GM21576 (cell line): ENCODE data around the gene MYBPH.

Source experiments
- ATAC-seq: cut with Tn5 transposase; IDR thresholded peaks from one replicate; pipeline ENCODE4 v1.9.1; 2021; ENCODE audit warnings: mild to moderate bottlenecking, moderate library complexity; ENCODE audit not compliant: unreplicated experiment

The MYBPH gene

GRCh38 chr1:203167913-203168200 is 7.8 kb downstream of the MYBPH start:
- ATAC-seq, result no peak

DNA sequence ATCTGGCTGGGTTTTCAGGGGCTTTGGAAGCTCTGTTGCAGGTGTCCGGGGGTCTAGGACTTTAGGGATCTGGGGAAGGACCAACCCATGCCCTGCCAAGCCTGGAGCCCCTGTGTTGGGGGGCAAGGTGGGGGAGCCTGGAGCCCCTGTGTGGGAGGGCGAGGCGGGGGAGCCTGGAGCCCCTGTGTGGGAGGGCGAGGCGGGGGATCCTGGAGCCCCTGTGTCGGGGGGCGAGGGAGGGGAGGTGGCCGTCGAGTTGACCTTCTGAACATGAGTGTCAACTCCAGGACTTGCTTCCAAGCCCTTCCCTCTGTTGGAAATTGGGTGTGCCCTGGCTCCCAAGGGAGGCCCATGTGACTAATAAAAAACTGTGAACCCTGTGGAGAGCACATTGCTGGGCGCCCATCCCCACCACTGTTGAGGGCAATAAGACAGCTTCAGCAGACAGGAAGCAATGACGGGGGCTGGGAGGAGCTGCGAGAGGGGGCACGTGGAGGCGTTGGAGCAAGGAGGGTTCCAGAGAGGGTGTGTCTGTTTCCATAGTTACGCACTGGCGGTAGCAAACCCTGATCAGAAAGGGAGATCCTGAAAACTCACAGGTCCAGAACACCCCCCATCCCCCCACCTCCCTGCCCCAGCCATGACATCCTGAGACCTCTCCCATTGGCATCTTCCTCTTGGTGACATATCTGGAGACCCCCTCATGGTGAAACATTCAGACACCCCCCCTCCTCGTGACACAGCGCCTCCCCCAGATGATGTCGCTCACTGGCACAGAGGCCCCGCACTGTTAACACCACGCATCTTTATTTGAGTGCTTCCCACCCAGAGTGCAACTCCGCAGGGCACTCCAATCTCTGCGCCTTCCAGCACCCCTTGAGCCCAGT is 8.4 kb downstream of the MYBPH start:
- ATAC-seq, result no peak

- ATAC-seq, result no peak
Observed at GRCh38 chr1:203166192-203166940, 9.3 kb downstream of the MYBPH start.

GRCh38 chr1:203165800-203166161 is 9.8 kb downstream of the MYBPH start:
- ATAC-seq, result no peak

DNA sequence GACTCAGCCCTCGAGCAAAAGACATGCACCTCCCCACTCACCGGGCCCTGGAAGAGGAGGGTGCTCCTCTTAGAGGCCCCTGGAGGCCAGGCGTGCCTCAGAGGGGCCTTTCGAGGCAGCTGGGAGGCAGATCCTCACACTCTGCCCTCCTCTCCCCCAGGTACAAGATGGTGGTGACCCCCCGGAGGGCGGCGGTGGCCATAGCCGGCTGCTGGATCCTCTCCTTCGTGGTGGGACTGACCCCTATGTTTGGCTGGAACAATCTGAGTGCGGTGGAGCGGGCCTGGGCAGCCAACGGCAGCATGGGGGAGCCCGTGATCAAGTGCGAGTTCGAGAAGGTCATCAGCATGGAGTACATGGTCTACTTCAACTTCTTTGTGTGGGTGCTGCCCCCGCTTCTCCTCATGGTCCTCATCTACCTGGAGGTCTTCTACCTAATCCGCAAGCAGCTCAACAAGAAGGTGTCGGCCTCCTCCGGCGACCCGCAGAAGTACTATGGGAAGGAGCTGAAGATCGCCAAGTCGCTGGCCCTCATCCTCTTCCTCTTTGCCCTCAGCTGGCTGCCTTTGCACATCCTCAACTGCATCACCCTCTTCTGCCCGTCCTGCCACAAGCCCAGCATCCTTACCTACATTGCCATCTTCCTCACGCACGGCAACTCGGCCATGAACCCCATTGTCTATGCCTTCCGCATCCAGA is 10.4 kb downstream of the MYBPH start:
- no peak for ATAC-seq

GRCh38 chr1:203163891-203164635 is 11.6 kb downstream of the MYBPH start:
- ATAC-seq, result no peak

DNA sequence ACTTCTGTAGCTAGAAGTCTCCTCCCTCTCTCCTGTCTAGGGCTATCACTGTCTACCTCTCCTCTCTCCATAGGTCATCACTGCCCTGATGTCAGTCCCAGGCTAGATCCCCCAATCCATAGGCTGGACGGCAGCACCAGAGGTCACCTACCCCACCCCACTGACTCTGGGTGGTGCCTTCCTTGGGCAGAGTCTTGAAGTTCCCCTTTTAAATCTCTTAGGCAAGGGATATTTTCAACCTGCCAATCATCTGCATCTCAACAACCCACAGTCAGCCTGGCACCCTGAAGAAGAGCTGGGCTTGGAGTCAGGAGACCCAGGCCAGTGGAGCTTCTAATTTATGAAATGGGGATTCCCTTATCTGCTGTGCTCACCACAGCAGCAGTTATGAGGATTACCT is 13.2 kb downstream of the MYBPH start:
- no peak for ATAC-seq

DNA sequence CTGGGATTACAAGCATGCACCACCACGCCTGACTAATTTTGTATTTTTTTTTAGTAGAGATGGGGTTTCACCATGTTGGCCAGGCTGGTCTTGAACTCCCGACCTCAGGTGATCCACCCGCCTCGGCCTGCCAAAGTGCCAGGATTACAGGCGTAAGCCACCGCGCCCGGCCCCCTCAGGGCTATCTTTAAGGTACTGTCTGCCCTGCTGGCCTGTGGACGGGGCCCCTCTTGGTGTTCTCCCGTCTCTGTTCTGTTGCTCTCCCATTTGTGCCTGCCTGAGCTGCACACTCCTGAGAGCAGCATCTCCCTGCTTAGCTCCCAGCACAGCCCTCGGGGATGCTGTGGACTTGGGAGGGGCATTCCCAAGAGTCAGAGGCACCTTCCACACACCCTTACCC is 13.9 kb downstream of the MYBPH start:
- no peak for ATAC-seq

DNA sequence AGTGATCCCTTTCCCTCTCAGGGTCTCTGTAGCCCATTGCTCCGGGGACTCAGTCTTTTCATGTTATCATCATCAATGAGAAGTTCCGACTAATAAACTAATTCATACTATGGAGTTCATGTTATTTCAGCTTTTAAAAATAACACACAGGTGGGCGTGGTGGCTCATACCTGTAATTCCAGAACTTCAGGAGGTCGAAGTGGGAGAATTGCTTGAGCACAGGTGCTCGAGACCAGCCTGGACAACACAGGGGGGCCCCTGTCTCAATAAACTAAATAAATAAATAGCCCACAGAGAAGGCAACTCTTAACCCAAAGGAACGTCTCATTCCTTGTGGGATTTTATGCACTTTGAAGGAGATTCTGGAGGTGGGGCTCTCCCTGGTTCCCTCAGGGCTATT is 14.5 kb downstream of the MYBPH start:
- ATAC-seq, result no peak

DNA sequence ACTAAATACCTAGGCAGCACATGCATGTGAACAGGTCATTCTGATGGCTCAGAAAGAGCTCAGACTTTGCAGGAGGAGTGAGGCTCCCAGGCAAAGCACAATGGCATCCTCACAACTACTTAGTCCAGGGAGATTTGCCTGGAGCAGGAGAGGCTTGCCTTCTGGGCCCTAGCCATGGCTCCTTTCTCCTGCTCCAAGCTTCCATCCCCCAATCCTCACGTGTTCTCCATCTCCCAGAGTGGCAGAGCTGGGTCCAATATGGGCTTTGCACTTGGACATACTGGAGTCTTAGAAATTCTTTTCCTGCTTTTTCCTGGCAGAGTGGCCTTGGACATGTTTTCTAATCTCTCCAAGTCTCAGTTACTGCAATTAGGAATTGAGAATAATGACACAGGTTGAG is 15.8 kb downstream of the MYBPH start:
- ATAC-seq, result no peak

GRCh38 chr1:203158960-203159665 is 16.5 kb downstream of the MYBPH start:
- no peak for ATAC-seq

DNA sequence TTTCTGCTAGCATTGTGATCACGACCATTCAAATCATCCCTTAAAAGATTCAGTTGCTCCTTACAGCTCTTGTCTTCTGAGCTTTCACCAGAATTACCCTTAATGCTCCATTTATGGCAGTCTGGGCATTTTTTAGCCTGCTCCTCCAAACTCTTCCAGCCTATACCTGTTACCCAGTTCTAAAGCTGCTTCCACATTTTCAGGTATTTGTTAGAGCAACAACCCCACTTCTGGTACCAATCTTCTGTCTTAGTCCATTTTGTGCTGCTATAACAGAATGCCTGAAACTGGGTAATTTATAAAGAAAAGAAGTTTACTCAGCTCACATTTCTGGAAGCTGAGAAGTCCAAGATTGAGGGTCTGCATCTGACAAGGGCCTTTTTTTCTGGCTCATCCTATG is 17.2 kb downstream of the MYBPH start:
- ATAC-seq, result no peak

DNA sequence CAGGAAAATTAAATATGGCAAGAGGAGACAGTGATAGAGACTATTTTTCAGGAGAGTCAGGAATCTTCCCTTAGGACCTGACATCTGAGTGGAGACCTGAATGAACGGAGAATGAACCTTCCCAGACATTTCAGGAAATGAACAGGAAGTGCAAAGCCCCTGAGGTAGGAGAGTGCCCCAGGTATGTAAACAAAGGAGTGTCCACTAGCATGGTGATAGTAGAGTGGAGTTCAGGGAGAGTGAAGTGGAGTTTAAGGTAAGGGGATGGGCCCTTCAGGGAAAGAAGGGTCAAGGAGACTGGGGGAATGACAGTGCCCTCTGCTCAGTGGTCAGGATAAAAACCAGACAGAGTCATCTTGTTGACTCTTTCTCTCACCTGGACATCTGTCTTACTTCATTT is 19.3 kb downstream of the MYBPH start:
- no peak for ATAC-seq

DNA sequence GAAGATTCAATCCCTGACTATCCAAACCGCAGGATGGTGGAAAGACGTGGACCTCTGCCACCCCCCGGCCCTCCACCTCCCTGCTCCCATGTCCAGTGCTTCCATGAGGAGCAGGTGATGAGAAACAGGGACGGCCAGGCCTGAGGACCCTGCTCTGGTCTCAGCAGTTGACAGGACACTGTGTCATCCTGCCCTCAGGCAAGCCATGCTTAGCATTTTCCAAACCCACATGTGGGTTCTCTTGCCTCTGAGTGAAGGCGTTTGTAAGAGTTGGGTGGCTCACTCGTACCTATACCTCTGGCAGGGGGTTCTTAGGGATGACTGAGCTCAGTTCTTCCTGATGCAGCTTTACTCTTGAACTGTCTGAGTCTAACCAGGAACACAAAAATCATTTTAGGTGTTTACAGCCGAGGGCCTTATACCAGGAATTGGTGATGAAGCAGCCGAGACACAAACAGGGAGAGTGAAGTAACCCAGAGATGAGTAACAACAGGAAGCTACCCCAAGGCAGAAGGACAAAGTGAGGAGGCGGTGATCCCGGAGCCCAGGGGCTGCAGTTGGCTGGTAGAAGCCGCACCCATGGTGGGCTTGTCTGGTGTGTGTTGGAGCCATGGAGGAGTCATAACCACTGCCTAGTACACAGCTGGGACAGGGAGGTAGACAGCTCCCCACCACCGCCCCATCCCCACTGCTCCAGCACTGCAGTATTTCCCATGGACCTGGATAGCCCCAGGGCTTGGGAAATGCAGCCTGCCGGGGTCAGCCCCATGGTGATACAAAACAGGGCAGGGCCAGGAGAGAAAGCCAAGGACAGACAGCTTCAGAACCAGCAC is 21.4 kb downstream of the MYBPH start:
- ATAC-seq, result no peak

- ATAC-seq, result no peak
Observed at GRCh38 chr1:203153051-203153988, 22.3 kb downstream of the MYBPH start.

DNA sequence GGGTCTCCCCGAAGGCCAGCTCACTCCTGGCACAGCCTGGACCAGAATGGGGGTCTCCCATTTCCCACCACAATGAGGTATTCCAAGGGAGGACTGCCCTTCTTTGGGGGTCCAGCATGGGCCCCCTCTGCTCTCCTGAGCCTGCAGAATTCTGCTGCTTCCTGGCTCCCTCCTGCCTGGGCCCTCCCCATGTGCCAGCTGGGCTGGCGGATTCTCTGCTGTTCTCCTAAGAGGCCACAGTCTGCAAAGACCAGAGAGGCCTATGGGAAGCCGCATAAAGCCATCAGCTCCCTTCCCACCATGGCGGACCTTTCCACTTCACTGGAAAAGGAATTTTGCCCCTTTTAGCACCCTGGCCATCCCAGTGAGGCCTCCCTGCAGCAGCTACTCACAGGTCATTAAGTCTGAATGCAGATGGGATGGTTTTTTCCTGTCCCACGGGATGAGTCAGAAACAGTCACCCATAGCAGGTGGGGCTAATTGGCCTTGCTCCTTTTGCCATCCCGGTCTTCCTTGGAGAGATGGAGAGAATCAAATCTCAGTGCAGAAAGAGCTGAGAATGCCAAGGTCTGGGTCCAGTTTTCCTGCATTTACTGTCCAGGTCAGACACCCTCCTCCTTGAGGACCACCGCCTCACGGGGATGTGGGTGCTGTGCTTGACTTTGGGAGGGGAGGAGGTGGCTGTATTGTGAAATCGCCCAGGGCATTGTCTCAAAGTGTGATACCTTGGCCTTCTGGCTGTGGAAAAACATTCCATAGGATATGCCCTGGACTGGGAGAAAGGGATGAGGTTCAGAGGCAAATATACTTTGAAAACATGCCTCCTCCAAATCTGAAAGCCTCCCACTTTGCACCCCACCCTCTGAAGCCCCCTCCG is 23.2 kb downstream of the MYBPH start:
- no peak for ATAC-seq

DNA sequence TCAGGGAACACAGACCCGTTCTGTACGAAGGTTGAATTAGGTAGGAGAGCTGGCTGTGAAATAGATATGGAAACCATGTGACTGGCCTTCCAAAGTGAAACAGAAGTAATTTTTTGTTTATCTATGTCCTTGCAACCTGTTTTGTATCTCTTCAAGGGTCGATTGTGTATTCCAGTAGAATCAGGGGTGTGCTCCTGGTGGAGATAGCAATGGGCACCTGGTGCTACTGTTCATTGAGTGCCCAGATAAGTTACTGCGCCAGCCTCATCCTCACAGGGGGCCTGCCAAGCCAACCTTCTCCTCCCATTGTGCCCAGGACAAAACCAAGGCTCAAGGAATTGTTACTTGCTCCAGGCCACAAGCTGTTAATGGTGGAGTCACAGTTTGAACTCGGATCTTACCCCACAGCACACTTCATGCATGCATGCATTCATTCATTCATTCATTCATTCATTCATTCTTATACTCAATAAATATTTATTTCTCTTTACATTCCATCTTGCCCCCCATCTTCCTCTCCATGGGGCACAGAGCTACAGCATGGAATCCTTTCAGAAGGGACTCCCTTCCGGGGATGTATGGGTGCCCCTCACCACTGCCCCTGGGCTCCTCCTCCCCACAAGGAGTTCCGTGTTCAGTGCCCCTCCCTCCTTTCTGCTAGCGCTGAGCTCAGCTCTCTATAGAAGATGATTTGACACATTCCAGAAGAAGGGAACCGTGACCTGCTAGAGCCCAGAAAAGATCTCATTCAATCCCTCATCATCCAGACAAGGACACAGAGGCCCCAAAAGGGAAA is 24.1 kb downstream of the MYBPH start:
- no peak for ATAC-seq
